Nephron progenitor cell (in vitro differentiated cells): ENCODE measurements around the gene EPHX1.

ENCODE experiments used
- DNase-seq: peaks from one replicate; pipeline ENCODE4 v3.0.0; 2021
- H3K27ac Mint-ChIP-seq: 2 replicates; pipeline ENCODE4 v1.8.0; 2021; ENCODE audit warnings: mild to moderate bottlenecking, moderate library complexity, mixed read lengths
- H3K27me3 Mint-ChIP-seq: 2 replicates; pipeline ENCODE4 v1.8.0; 2021; ENCODE audit warnings: mild to moderate bottlenecking, low read depth, mixed read lengths; ENCODE audit not compliant: poor library complexity
- H3K36me3 Mint-ChIP-seq: 2 replicates; pipeline ENCODE4 v1.8.0; 2021; ENCODE audit warnings: low read depth, mixed read lengths
- H3K4me1 Mint-ChIP-seq: 2 replicates; pipeline ENCODE4 v1.8.0; 2021; ENCODE audit warnings: mixed read lengths
- H3K4me3 Mint-ChIP-seq: 2 replicates; pipeline ENCODE4 v1.8.0; 2021; ENCODE audit warnings: mild to moderate bottlenecking, moderate library complexity, mixed read lengths
- H3K9me3 Mint-ChIP-seq: 2 replicates; pipeline ENCODE4 v1.8.0; 2021; ENCODE audit warnings: mild to moderate bottlenecking, moderate library complexity, mixed read lengths
- TF ChIP-seq, protein P1 (sequence below): fragments of 200-600 bp; sonication (generic); IDR thresholded peaks from 2 replicates; pipeline ENCODE4 v1.5.0; 2021; ENCODE audit warnings: antibody characterized with exemption

The EPHX1 gene

DNA sequence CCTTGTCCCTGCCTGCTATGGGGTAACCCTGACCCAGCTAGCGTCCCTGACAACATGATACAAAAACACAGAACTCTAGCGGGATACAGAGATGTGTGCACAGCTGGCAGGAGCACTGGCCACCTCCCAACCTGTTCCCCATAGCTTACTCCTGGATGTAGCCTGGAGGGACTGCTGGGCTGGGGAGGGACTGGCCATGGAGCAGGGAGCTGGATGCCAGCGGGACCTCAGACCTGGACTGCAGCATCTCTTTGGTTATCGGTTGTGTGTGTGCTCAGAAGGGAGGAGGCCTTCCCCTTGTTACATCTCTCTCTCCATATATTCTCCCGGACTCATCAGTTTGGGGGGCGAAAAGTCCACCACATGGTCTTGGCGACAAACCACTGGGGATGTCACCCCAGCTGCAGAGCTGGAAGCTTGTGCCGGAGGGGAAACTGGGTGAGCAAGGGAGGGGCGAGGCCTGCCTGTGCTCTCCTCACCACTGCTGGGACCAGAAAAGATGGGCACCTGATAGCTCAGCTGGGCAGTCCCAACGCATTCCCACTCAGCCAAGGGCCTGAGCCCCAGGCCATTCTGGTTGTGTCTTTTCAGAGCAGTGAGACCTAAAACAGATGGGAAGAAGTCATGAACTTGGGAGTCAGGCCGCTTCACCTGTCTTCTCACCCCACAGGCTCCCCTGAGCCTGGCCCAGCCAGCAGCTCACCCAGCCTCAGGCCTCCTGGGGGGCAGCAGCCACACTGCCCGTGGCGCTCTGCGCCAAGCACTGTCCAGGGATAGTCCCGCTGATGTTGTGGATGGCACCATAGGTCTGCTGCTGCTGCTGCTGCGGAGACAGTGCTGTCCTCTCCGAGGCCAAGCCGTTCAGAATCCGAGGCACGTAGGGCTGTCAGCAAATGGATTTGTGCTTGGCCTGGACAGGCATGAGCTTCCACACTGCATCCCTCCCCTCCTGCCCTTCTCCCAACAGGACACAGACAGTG, 36.7 kb downstream of the EPHX1 start:
- Mint-ChIP-seq H3K9me3 (peaks cover 22% of the 10 kb centered on the region), H3K4me1 (peaks cover 68% of the 10 kb centered on the region), H3K36me3 (peaks cover 35% of the 10 kb centered on the region), H3K4me3 (no peak overlapping the region), H3K27ac (peak overlapping the region; percentile 29), H3K27me3 (peaks cover 2% of the 10 kb centered on the region)
- no peak for DNase-seq
- TF ChIP-seq, protein P1, sequence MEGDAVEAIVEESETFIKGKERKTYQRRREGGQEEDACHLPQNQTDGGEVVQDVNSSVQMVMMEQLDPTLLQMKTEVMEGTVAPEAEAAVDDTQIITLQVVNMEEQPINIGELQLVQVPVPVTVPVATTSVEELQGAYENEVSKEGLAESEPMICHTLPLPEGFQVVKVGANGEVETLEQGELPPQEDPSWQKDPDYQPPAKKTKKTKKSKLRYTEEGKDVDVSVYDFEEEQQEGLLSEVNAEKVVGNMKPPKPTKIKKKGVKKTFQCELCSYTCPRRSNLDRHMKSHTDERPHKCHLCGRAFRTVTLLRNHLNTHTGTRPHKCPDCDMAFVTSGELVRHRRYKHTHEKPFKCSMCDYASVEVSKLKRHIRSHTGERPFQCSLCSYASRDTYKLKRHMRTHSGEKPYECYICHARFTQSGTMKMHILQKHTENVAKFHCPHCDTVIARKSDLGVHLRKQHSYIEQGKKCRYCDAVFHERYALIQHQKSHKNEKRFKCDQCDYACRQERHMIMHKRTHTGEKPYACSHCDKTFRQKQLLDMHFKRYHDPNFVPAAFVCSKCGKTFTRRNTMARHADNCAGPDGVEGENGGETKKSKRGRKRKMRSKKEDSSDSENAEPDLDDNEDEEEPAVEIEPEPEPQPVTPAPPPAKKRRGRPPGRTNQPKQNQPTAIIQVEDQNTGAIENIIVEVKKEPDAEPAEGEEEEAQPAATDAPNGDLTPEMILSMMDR, result no peak

DNA sequence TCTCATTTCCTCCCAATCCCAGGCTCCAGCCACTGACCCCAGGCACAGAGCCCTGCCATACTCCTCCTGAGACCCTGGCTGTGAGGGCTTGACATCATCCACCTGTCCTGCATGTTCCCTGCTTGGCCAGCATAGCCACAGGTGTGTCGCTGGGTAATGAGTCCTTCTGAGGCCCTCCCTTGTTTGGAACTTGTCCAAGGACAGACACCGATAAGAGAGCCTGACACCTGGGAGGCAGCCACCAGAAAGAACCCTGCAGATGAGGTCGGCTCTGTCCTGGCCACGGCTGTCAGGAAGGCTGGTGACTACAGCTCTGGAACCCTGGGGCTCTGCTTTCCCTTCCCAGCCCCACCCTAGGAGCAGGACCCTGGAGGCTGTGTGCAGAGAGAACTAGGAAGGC, 37.7 kb downstream of the EPHX1 start:
- H3K27me3 Mint-ChIP-seq, result peaks cover 8% of the 10 kb centered on the region
- peaks cover 45% of the 10 kb centered on the region for H3K36me3 Mint-ChIP-seq
- TF ChIP-seq, protein P1, result no peak
- DNase-seq, result no peak
- peak overlapping the region; percentile 50 for H3K27ac Mint-ChIP-seq
- H3K9me3 Mint-ChIP-seq, result peaks cover 26% of the 10 kb centered on the region
- H3K4me3 Mint-ChIP-seq, result no peak overlapping the region
- peaks cover 69% of the 10 kb centered on the region for H3K4me1 Mint-ChIP-seq

DNA sequence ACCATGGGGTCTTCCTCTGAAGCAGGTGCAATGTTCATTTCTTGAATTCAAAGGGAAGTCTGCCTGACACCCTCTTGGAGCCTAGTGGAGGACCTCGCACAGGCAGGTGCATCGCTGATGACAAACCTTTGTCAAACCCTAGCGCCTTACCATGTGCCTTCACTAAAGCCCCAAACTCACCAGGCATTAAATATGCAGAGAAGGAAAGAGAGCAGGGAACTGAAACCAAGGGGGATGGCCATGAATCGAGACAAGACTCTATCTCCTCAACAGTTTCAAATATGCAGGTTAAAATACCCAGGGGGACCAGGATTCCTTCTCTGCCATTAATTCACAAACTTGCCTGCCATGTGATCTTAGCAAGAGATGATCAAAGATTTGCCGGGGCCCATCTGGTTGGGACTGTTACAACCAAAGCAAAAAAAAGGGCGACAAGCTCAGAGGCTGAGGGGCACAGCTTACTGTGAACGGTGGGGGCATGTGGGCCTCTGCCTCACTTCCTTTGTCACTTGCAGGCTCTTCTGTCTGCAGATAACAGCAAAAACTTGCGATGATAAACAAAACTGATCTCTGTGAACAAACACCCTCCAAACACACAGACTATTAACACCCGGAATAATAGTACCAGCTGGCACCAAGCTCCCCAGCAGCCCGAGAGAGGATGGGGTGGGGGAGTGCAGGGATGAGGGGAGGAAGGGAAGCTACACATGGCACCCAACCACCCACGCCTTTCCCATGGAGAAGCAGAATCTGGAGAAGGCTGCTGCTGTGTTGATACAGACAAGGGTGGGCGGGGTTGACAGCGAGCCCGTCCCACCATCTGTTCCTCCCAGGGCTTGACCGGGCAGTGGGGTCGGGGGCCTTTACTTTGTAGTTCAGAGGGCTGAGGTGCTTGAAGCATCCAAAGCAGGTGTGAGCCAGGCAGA, 38.4 kb downstream of the EPHX1 start:
- peak; percentile 55 for DNase-seq

DNA sequence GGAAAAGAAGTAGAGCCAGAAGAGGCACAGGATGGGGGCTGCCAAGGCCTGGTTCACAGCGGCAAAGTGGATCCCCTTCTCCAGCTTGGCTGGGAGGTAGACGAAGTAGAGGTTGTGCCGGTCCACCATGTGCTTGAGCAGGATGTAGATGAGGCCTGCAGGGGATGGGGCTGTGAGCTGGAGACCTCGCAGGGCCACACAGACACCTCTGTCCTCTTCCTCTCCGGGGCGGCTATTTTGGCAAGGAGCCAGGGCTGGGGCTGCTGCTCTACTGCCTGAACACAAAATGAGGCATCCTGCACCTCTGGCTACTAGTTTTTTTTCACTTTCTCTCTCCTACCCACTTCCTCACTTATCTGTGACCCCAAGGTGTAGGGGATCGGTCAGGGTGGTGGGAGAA, 40.0 kb downstream of the EPHX1 start:
- Mint-ChIP-seq H3K27me3 (peaks cover 6% of the 10 kb centered on the region), H3K4me3 (no peak overlapping the region), H3K4me1 (peaks cover 48% of the 10 kb centered on the region), H3K9me3 (peaks cover 26% of the 10 kb centered on the region), H3K36me3 (peaks cover 53% of the 10 kb centered on the region), H3K27ac (no peak overlapping the region)
- no peak for DNase-seq
- TF ChIP-seq, protein P1, result no peak

More for the DNA sequence above, 38.4 kb downstream of the EPHX1 start:
- H3K27me3 Mint-ChIP-seq, result peaks cover 8% of the 10 kb centered on the region
- peaks cover 47% of the 10 kb centered on the region for H3K36me3 Mint-ChIP-seq
- peaks cover 62% of the 10 kb centered on the region for H3K4me1 Mint-ChIP-seq
- TF ChIP-seq, protein P1, result no peak
- H3K4me3 Mint-ChIP-seq, result peak overlapping the region; percentile 56
- peaks cover 26% of the 10 kb centered on the region for H3K9me3 Mint-ChIP-seq
- H3K27ac Mint-ChIP-seq, result peak overlapping the region; percentile 50

DNA sequence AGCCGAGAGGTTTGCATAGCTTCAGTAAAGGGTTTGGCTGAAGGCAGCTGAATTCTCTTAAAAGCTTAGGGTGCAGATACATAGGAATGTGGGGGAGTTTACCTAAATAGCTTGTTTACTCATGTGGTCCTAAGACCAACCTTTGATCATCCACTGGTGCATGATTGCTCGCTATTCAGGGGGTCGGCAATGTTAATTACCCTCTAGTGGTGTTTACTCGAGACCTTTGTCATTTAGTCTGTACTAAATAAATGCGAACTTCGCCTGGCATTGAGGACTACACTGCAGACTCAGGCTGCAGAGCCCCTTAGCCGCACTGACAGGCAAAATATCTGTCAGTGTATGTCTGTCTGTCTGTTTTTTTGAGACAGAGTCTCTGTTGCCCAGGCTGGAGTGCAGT, 40.4 kb downstream of the EPHX1 start:
- Mint-ChIP-seq H3K27ac (no peak overlapping the region), H3K9me3 (peaks cover 26% of the 10 kb centered on the region), H3K36me3 (peaks cover 56% of the 10 kb centered on the region), H3K4me3 (no peak overlapping the region), H3K27me3 (peaks cover 6% of the 10 kb centered on the region), H3K4me1 (peaks cover 45% of the 10 kb centered on the region)
- TF ChIP-seq, protein P1, result no peak
- no peak for DNase-seq
